GM18861 (cell line): ENCODE data around the gene GPC2.
A peak's percentile ranks its signal among the peaks of the same experiment; 100 is the strongest.

Experiments
- ATAC-seq: cut with Tn5 transposase; IDR thresholded peaks from one replicate; pipeline ENCODE4 v1.9.1; 2021; ENCODE audit not compliant: unreplicated experiment

The GPC2 gene

GRCh38 chr7:100169147-100169850 is 7.9 kb downstream of the GPC2 start:
- no peak for ATAC-seq

DNA sequence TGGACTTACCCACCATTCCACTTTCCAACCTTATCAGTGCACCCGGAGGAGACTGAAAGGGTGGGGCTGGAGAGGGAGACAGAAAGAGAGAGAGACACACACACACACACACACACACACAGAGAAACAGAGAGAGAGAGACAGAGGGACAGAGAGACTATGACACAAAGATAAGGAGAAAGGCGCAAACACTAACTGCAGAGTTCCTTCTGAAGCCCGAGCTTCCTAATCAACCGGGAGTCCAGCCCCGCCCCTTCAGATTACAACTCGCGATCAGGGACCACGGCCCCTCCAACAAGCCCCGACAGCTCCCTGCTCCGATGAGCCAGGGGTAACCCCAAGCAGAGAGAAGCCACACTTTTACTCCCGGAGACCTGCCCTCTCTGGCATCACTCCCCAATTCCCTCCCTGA is 9.3 kb downstream of the GPC2 start:
- no peak for ATAC-seq

GRCh38 chr7:100166970-100167911 is 9.9 kb downstream of the GPC2 start:
- ATAC-seq, result no peak

DNA sequence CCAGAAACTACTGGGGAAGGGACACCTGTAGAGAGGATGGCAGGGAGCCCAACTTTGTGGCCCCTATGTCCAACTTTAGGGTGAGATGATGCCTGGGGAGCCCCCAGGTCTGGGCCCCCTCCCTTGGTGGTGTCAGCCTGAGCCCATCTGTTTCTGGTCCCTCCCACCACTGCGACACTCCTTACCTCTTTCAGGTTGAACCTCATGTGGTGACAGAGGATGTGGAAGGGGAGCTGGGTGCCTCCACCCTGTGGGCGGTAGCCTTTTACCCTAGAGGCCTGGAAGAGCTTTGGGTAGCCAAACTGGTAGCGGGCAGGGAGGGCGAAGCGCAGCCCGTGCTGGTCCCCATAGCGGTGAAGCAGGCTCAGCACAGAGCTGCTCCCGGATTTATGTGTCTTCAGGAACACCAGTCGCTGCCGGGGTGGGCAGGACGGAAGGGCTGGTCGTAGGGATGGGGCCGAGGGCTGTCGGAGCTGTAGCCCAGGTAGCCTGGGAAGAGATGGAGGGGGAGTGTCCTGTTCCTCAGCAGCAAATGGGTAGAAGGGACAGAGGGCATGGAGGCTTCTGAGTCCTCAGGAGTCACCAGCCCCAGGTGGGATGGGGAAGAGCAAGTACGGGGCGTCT is 10.8 kb downstream of the GPC2 start:
- no peak for ATAC-seq

DNA sequence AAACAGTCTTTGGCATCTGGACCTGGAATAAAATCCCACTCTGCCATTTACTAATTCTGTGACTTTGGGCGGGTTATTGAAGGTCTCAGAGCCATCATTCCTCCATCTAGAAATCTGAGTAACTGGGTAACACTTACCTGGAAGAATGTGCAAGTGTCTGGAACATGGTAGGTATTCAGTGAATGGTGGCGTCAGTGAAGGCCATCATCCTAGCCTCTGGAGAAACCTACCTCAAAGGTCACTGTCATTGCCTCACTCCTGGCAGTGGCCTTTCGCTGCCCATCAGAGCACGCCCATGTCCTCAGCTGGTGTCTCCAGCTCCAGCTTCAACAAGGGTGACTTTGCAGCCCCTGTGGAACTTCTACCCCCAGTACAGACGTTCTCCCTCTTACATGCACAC is 13.3 kb downstream of the GPC2 start:
- ATAC-seq, result no peak

DNA sequence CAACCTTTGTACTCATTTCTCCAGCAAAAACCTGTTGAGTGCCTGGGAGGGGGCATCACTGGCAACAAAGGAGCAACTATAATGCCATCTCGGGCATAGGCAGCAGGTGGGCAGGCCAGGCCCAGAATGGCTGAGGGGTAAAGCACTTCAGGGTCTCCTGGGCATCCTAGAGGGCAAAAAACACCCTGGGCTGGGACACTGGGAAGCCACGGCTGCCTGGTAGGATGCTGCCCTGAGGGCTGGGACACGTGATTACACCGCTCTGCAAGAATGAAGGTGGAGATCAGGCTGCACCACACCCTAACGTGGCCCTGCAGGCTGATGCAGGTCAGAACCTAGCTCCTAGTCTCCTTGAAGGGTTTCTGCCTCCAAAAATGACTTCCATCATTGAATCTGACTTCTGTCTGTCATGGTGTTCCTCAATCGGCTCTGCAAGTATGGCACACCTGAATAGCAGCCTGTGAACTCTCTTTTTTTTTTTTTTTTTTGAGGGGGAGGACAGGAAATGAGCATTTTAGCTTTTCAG is 14.1 kb downstream of the GPC2 start:
- ATAC-seq, result no peak

- ATAC-seq, result no peak
Measured at GRCh38 chr7:100160067-100160466, 17.1 kb downstream of the GPC2 start.

- no peak for ATAC-seq
Measured at GRCh38 chr7:100159099-100159623, 18.0 kb downstream of the GPC2 start.

GRCh38 chr7:100158229-100159098 is 18.7 kb downstream of the GPC2 start, which contains the start of gene TRAPPC14:
Gene TRAPPC14, minus strand, starts transcription at chr7:100158723. Its CDS starts 224 bp downstream, at chr7:100158499.
- ATAC-seq, result peak; percentile 65

- no peak for ATAC-seq
Measured at GRCh38 chr7:100157334-100158228, 19.6 kb downstream of the GPC2 start.

DNA sequence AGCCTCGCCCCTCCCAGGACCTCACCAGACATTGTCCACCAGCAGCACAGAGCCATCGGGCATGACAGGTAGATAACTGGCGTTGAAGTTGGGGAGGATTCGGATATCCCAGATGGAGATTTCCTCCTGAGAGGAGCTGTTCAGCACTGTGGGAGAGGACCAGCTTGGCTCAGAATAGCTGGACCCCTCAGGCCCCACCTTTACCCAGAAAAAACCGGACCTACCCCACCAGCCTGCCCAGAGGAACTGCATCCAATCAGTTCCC is 20.2 kb downstream of the GPC2 start:
- no peak for ATAC-seq

GRCh38 chr7:100156331-100157068 is 20.7 kb downstream of the GPC2 start:
- no peak for ATAC-seq

- no peak for ATAC-seq
Measured at GRCh38 chr7:100155553-100156317, 21.4 kb downstream of the GPC2 start.

GRCh38 chr7:100154651-100155491 is 22.3 kb downstream of the GPC2 start:
- ATAC-seq, result no peak

DNA sequence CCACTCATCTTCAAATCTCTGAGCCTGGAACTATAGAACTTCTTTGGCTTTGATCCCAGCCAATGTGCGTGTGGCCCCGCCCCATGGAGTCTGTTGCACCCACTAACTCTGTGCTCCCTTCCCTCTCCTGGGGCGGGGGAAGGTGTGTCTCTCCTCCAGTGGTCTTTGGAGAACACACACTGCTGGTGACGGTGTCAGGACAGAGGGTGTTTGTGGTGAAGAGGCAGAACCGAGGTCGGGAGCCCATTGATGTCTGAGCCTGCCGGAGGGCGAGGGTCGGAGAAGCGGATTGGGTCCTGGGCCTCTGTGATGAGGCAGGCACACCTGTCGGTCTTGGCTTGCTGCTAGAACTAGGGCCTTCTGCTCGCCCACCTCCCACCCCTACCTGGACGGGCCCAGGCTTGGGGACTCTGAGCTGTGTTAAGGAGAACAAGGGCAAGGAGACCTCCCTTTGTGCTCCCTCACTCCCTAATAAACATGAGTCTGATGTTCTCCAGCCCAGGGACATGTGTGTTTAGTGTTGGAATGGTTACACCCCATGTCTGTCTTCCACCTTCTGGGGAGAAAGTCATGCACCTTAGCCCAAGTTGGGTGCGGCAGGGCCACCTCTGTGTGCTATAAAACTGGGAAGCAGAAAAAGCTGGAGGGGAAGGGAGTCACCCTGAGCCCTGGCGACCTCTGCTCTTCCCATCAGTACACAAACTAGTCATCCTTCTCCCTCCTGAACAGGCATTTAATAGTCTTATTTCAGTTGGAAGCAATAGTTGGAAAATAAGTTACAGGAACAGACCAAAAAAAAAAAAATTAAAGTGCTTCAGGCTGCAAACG is 23.3 kb downstream of the GPC2 start:
- no peak for ATAC-seq
